GM23338 (cell line): ENCODE measurements around the gene AGBL4. TPM values are rescaled to one million over a fixed set of nuclear protein-coding genes. Genes with fewer than 3 reads are reported as not detected.

Experiments
- CREB1 ChIP-seq: fragments of 250-450 bp; sonication (Bioruptor Pico); IDR thresholded peaks from 2 replicates; pipeline ENCODE4 v1.5.0; 2020; ENCODE audit warnings: low read depth, mild to moderate bottlenecking, moderate library complexity
- CTCF ChIP-seq, 2 experiments: fragments of 200-600 bp in 1 of 2; sonication (generic) in 1 of 2; conservative IDR thresholded peaks; 2 replicates each; pipeline versions ENCODE4 v1.5.1 to v1.6.1; 2016 to 2017; ENCODE audit warnings: antibody characterized with exemption in 2 of 2, low read depth in 2 of 2, mild to moderate bottlenecking in 2 of 2, moderate library complexity in 1 of 2
- EZH2 ChIP-seq: fragments of 200-600 bp; sonication (generic); IDR thresholded peaks from one replicate; pipeline ENCODE4 v1.8.0; 2017; ENCODE audit warnings: antibody characterized with exemption, mild to moderate bottlenecking, low read depth; ENCODE audit not compliant: unreplicated experiment
- JUNB ChIP-seq: IDR thresholded peaks from one replicate; pipeline ENCODE4 v1.6.1; 2016; ENCODE audit warnings: antibody characterized with exemption; ENCODE audit not compliant: unreplicated experiment
- REST ChIP-seq: IDR thresholded peaks from one replicate; pipeline ENCODE4 v1.6.1; 2018; ENCODE audit warnings: antibody characterized with exemption; ENCODE audit not compliant: unreplicated experiment
- ZNF114 ChIP-seq: fragments of 250-450 bp; sonication (Bioruptor Pico); IDR thresholded peaks from 2 replicates; pipeline ENCODE4 v1.5.0; 2020; ENCODE audit warnings: mild to moderate bottlenecking, moderate library complexity
- ZNF331 ChIP-seq: fragments of 250-450 bp; sonication (Bioruptor Pico); IDR thresholded peaks from 2 replicates; pipeline ENCODE4 v1.5.0; 2020; ENCODE audit warnings: low read depth, mild to moderate bottlenecking, moderate library complexity
- ZNF462 ChIP-seq: fragments of 250-450 bp; sonication (Bioruptor Pico); IDR thresholded peaks from 2 replicates; pipeline ENCODE4 v1.5.0; 2020; ENCODE audit warnings: mild to moderate bottlenecking, moderate library complexity
- polyA plus RNA-seq: library from polyadenylated mRNA; unstranded; fragments of >200 nt; fragmentation: Nextera tagmentation; extraction: Ambion mirVana; gene quantifications from 2 replicates; pipeline ENCODE4 v1.2.1, GENCODE V29; 2016
- total RNA-seq: library from RNA; depleted of rRNA; stranded (reverse); fragments of >200 nt; shearing (Covaris generic); gene quantifications from 2 replicates; pipeline ENCODE4 v1.2.3, GENCODE V29; 2014

Gene AGBL4
- total and polyA plus RNA-seq, 2 experiments from 2014 or later = 0.91 to 1.5 TPM

GRCh38 chr1:48741380-48741779 lies 1282.4 kb downstream of the AGBL4 start (continued):
- TF ChIP-seq ZNF462 (CRISPR knock-in tag) (no peak), ZNF114 (no peak), REST (no peak), CTCF (conservative IDR thresholded peaks at IDR 0.05; ENCODE audit: low read depth in 2 of 2) (no peak), EZH2 (no peak), CREB1 (CRISPR knock-in tag) (no peak), JUNB (no peak), ZNF331 (no peak)
